COLO829 (cell line): ENCODE data around the gene POMGNT1.

Experiments
- DNase-seq: peaks from one replicate; pipeline ENCODE4 v3.0.0; 2012; ENCODE audit warnings: low spot score

POMGNT1 gene

DNA sequence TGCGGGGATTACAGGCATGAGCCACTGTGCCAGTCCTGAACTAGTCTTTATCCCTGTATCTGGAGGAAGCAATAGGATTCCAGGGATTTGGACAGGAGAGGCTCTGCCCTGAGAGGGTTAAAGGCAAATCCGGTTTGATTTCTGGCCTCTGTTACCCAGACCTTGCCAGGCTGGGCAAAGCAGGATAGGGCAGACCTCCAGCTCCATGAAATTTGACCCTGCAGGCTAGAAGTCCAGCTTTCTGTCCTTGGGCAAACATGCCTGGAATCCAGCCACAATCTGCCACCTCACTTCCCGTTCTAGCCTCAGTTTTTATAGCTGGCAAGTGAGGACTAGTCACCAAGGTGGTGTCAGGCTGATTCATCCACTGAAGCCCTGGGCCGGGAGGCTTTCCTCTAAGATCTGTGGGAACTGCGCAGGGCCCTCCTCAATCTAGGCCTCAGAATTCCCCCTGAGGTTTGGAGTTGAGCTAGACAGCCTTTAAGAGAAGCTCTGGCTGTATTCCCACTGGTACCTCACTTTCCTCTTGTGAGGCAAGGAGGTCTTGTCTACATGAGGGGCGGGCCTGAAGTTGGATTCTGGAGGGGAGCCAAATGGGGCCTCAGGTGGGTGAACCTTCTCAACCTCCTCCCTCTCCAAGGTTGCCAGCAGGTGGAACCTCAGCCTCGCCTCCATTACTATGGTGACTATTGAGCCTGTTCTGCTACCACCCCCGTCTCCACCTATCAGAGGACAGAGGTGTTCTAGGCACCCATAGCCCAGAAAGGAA is 15.0 kb downstream of the POMGNT1 start:
- peak; percentile 79 for DNase-seq

DNA sequence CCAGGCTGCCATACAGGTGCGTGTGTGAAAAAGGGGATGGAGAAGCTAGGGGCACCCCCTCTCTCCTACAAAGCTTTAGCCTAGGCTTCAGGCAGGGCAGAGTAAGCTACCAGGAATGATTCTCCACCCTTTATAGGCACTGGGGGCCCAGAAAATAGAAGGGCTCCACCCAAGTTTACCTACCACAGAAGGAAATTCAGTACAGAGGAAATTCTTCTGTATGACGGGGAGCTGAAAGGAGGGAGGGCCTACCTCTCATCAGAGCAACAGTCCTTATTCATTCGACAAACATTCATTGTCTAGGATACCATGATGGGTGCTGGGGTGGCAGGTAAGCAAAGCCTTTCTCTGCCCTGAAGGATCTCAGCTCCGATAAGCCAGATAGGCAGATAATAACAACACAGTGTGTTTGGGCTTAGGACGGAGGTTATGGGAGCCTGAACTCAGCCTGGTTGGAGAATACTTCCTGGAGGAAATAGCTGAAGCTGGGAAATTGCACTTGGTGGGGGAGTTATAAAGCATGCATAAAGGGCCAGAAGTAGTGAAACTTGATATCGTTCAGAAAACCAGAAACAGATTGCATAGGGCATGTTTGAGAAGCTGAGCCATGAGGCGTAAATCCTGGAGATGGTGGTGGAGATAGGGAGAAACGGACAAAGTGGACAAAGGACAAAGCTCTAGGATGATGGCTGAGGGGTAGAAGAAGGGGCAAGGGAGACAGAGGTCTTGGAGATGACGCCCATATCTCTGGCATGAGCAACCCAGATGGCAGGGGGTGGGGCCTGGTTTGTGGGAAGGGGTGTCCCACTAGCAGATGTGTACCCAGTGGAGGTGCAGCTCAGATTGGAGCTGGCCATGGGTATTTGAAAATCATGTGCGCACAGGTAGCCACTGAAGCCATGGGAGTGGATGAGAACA is 16.6 kb downstream of the POMGNT1 start:
- no peak for DNase-seq

DNA sequence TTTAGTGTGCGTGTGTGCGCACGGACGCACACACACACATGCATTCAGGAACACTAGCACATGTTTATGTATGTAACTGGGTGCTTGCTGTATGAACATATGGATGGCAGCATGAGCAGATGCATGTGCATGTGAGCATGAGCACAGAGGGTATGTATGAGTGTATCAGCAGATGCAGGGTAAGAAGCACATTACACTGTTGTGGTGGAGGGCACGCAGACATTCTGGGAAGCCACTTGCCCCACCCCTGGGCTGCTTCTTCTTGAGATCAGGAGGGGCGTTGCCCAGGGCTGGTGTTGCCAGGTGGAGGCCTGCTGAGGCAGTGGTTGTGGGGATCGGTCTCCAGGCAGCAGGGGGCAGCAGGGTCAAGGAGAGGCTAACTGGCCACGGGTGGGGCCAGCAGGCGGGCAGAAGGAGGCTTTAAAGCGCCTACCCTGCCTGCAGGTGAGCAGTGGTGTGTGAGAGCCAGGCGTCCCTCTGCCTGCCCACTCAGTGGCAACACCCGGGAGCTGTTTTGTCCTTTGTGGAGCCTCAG is 18.1 kb downstream of the POMGNT1 start:
- DNase-seq: no peak

DNA sequence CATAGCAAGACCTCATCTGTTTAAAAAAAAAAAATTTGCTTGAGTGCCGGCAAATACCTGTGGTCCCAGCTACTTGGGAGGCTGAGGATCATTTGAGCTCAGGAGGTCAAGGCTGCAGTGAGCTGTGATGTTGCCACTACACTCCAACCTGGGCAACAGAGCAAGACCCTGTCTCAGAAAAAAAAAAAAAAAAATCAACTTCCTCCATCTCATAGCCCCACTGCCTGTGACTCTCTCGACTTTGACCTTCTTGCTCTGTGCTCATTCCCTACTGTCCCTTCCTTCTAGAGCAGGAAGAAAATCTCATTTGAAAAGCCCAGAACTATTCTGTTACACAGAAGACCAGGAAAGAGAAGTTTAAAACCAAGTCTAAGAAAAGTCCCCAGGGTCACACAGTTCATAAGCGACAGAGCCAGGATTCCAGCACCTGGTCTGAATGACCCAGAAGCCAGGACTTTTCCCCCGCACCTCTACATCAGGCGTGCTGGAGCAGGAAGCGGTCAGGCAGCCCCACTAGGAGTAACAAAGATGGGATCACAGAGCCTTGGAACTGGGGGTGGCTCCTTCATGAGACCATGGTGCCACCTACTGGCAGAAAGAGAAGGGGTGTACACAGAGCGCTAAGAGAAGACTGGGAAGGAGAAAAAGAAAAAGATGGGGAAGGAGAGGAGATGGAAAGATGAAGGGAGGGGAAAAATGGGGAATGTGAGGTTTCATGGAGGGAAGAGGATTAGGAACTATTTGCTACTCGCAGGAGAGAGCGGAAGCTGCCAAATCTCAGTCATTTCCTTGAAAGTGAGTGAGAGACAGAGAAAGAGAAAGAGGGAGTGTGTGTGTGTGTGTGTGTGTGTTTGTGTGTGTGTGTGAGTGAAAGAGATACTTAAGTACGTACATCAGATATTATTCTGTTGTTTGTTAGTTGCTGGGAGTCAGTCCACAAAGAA is 18.8 kb downstream of the POMGNT1 start:
- DNase-seq: peak; percentile 75

DNA sequence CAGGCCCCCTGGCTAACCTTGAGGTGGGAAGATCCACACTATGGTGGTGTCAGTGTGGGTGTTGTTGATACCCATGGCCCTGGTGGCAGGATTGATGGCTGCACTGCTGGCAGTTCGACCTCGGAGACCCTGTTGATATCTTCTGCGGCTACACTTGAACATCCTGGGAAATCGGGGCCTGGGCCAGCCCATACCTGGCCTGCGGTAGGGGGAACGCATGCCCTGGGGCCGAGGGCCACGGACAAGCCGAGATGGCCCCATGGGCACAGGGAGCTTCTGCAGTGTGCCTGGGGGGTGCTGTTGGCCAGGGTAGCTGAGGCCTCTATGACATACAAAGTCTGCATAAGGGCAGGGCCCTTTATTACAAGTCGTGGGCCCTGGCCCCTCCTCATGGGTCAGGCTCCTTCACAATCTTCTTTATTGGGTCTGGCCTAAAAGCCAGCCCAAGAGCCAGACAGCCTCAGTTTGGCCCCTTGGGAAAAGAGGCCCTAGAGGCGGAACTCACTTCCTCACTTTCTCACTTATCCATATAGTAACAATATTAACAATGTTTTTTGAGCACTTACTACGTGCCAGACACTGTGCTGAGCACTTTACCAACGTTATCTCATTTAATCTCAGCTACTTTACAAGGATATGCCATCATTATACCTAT is 21.9 kb downstream of the POMGNT1 start, which contains the start of gene P3R3URF:
TSS of gene P3R3URF (minus strand) at position 278 of the 655 bp plus-strand sequence. CDS start at position 261, 17 bp downstream.
- no peak for DNase-seq

DNA sequence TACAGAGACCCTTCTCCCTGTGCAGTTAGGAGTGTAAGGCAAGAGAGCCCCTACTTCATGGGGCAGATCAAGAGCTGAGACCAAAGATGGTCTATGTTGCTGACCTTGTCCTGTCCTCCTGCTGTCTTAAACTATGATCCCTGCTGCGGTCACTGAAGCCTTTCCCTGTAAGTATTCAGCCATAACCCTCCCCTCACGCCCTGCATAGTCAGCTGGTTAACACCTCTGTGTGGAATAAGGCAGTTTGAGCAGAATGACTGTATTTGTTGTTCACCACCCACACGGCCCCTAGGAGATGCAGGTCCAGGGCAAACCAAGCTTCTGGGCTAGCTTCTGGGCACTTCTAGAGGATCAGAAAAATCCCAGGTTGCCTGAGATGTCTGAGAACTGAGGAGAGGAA is 23.0 kb downstream of the POMGNT1 start:
- no peak for DNase-seq

DNA sequence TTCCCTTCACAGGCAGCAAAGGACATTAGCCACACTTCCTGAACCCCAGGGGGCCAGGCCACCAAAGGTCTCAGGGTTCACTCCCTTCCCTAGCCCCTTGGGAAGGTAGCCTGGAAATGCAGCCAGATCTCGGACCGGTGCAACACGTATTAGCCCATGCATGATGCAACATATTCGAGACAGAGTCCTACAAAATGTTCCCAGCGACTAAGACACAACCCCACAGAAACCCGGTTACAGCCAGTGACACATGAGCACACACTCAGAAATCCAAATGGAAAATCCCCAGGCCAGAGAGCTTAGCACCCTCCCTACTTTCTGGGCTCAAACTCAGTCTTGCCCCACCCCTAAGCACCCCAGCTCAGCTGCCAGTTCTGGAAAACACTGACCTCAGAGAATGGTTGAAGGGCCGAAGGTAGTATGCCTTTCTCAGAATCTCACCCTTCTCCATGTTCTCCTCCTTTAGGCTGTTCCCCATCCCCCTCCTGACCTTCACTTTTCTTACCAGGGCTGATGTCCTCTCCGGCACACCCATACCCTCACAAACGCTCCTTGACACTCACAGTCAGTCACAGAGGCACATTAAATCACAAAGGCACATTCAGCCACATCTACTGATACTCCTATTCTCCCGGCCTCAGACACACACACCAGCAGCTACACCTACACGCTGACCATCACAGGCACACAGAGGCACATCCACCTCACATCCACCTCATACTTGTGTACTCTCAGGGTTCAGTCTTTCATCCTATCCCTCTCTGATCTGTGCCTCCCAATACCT is 23.6 kb downstream of the POMGNT1 start, which contains the start of gene TSPAN1:
TSS of gene TSPAN1 (plus strand) at position 640 of the 784 bp plus-strand sequence. CDS start 6,021 bp downstream, outside the sequence.
- no peak for DNase-seq

DNA sequence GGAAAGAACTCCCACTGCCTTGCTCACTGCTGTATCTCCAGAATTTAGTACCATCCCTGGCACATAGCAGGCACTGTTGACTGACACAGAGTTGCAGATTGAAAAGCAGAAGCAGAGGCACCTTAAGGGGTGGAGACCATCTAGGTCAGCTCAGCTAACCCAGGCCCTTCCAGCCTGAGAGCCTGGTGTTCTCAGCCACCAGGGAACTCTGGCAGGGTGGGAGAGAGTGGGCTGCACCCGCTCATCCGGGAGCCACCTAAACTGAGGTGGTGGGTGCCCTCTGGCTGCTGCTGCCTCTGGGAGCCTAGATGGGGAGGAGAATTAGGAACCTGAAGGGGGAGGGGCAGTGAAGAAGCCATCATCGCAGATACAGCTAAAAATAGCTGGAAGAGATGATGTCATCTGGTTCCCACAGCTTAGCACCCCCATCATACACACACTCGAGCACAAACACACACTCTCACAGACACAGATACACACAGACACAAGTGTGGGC is 24.8 kb downstream of the POMGNT1 start:
- no peak for DNase-seq

DNA sequence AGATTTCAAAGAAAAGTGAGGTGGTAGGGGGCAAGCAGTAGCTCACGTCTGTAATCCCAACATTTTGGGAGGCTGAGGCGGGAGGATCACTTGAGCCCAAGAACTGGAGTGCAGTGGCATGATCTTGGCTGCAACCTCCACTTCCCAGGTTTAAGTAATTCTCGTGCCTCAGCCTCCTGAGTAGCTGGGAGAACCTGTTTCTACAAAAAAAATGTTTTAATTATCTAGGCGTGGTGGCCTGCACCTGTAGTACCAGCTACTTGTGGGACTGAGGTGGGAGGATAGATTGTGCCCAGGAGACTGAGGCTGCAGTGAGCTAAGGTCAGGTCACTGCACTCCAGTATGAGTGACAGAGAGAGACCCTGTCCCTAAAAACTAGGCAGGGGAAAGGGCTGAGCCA is 25.9 kb downstream of the POMGNT1 start:
- DNase-seq: no peak

DNA sequence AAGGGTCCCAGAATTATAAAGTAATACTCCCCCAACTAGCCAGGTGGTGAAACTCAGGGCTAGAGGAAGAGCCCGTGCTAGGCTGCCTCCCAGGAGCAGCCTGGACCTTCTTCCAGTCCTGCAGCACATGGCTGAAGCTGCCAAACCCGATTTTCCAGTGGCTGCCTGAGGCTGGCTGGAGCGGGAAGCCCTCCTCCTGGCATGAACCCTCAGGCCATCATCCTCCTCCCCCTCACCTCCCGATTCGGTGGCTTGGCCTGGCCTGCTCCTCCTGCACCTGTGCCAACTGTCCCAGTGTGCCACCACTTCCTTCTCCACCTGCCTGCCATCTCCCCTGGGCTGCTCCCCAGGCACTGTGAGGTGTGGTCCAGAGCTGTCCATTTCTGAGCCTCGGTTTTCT is 26.4 kb downstream of the POMGNT1 start:
- DNase-seq: no peak

DNA sequence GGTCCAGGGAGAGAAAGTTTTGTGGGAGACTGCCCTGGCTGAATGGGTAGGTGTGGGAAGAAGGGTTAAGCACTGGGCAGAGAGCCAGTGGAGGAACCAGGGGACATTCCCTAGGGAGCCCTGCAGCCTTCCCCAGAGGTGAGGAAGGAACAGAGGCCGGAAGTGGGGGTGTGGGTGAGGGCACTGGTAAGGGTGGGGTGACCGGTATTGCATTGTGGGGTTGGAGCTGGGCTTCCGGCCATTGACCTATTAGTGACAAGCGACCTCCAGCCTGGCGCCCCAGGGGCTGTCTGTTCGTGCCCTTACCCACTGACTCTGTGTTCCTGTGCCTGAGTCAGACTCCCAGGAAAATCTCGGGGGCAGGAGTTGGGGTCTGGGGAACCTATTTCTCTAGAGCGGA is 26.9 kb downstream of the POMGNT1 start:
- no peak for DNase-seq

DNA sequence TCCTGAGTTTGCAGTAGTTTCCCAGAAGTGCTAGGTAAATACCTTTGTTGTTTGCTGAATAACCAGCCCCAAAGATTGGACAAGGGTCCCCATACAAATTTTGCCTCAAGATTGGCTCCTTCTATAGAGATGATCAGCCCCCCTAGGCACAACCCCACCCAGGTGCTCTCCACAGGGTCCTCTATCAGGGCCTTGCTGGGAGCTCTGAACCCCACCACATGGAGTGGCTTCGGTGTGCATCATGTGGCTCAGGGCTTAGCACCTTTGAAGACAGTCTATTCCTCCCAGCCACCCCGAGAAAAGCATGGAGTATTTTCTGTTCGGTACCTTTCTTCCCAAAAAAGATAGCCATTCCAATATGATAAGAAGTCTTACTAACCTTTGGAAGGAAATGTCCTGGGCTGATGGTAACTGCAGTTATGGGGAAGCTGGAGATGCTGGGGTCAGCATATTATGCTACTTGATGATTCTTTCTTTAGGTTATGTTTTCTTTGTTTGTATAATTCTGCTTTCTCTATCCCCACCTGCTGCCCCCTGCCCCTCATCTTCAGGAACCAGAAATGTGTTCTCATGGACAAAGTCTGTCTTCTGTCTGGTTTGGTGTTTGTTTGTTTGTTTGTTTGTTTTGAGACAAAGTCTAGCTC is 28.3 kb downstream of the POMGNT1 start:
- no peak for DNase-seq

DNA sequence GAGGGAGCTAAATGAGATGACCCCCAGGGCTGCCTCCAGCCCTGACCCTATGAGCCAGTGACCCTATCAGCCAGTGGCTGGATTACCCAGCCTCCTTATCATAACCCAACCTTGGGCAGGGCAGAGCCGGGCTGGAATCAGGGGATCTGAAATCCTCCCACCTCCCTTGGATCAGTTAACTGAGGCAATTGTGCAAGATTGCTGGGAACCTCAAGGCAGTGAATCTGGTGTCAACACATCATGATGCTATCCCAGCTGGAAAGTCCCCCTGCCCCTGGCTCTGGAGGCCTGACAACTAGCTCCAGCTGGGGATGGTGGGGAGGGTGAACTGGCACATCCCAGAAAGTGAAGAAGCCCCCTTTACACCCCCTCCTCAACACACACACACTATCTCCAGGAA is 29.8 kb downstream of the POMGNT1 start:
- DNase-seq: no peak

DNA sequence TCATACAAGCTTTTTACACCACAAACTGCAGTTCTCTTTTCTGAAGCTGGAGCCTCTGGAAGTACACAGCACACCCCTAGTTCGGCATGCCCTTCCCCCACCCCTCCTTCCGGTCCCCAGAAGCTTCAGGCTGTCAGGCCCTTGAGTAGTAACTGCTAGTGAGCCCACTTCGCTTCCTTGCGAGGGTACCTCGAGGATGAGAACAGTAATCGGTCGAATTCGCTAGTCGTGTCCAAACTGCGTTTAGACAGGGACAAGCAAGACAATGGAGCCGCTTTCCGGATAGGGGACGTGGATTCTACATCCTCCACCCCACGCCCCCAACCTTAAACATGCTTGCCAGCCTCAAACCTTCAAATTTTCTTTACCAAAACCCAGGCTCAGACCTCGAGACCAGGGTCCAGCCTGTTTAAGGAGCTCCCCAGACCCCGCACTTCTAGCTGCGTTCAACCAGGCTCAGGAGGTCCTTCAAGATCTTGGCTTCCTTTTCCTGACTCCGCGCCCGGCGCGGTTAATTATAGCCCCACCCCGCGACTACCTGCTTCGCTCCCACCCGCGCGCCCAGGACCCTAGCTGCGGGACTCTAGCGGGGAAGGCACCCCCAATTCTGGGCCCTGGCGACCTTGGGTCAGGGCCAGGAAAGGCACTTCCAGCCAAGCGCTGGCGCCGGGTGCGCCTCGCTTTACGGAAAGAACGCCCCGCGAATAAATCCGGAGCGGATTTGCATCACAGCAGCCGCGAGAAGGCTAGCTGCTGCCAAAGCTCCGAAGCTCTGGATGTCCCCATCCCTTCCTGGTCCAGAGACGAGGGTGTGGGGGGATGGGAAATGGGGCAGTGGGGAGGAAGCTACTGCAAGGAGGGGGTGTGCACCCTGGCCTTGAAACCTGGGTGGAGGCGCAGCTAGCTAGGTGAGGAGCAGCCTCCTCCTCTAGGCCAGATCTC is 31.4 kb downstream of the POMGNT1 start:
- DNase-seq: no peak

DNA sequence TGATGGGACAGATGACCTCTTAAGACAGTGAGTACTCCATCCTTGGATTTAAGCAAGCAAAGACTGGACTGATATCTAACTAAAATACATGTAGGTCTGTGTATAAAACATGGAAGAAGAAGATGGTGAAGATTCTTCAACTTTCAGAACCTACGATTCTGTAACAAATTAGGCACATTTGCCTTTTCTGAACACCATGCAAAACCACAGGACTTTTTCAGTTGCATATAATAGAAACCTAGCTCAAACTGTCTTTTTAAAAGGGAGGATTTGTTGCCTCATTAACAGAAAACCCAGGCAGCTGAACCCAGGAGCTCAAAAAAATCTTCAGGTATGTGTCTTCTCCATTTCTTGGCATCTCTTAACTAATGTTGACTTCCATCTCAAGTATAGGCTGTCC is 38.0 kb downstream of the POMGNT1 start:
- DNase-seq: no peak

DNA sequence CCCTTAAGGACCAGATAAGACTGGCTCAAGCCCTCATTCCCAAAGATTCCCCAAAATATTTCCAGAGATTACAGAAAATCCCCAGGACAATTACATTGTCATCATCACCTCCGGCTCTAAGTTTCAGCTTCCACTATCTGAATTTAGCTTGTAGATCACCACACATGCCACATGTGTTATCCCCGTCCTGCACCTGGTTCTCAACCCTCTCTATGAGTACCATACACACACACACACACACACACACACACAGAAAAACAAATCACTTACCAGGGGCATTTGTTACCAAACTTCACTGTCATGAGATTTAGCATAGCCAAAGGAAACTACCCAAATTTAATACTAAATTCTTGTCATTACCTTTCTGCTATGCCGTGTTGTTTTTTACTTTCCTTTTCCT is 38.7 kb downstream of the POMGNT1 start:
- DNase-seq: no peak

DNA sequence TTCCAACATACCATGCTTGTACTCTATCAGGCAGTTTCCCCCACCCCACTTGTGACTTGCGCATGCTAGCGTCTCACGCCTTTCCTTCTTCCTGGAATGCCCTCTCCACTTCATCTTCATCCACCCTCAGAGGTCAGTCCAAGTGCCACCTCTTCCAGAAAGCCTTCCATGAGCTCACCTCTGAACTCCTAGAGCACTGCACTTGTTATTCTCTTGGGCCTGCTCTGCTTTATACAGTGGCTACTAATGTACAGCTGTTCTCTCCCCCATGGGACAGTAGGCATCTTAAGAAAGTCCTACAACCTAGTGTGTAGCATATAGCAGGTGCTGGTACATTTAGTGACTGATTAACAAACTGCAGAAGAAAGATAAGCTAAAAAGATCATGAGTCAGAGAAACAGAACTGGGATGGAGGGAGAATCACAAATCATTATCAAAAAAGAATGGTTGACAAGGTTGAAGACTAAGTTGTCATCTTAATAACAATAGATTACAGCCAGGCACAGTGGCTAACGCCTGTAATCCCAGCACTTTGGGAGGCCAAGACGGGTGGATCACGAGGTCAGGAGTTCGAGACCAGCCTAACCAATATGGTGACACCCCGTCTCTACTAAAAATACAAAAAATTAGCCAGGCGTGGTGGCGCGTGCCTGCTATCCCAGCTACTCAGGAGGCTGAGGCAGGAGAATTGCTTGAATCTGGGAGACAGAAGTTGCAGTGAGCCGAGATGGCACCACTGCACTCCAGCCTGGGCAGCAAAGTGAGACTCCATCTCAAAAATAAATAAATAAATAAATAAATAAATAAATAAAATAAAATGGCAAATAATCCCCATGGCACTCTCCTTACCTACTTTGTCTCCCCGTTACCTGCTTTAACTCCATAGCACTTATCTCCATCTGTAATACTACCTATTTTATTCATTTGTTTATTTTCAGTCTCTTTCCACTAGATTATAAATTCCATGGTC is 39.6 kb downstream of the POMGNT1 start:
- DNase-seq: no peak
